ENCODE measurements around the gene DTNA.
A peak's percentile ranks its signal among the peaks of the same experiment; 100 is the strongest.
"Not testable (repeated sequence)": the region's sequence is repeated elsewhere in the genome, so short reads cannot be mapped to it uniquely, and the experiment has no call there.

The DTNA gene

DNA sequence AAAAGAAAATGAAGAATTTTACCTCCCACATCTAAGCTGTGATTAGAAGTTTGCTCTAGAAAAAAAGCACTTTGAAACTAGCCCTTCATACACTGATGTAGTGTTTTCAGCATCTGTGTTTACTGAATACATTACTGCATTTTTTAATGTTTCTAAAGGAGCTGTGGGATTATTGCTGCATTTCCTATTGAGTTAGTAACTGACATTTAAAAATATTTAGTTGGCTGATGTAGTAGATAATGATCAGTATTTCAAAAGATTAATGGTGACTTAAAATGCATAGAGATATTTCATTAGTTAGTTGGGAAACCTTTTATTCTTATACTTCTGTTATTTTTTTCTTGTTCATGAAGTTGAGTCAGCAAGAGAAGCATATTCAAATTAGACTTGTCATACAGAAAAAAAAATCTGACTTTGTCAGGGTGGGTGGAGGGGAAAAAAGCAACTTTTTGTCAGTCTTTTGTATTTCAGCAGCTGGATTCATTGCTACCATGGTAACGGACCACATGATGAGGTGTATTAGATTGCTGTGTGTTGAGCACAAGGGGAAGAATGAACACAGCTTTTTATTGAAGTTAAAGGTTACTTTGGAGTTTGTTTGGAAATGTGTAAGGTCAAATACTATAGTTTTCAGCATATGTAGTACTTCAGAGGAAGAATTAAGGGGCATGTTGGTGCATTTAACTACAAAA is at the start of gene DTNA:
Gene DTNA (plus strand): TSS at position 549 of the 692 bp plus-strand sequence. CDS start 45,679 bp downstream, outside the sequence.
- DNase-seq, result no peak

DNA sequence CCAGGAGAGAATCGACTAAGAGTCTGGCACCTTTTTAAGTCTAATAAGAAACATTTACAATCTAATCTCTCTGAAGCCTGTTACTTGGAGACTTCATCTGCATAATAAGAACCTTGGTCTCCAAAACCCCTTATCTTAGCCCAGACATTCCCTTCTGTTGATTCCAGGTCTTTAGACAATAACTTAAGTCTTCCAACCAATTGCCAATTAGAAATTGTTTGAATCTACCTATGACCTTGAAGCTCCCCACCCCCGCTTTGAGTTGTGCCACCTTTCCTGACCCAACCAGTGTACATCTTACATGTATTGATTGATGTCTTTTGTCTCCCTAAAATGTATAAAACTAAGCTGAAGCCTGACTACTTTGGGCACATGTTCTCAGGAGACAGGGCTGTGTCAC is 49.5 kb upstream of the DTNA start:
- DNase-seq, result no peak

DNA sequence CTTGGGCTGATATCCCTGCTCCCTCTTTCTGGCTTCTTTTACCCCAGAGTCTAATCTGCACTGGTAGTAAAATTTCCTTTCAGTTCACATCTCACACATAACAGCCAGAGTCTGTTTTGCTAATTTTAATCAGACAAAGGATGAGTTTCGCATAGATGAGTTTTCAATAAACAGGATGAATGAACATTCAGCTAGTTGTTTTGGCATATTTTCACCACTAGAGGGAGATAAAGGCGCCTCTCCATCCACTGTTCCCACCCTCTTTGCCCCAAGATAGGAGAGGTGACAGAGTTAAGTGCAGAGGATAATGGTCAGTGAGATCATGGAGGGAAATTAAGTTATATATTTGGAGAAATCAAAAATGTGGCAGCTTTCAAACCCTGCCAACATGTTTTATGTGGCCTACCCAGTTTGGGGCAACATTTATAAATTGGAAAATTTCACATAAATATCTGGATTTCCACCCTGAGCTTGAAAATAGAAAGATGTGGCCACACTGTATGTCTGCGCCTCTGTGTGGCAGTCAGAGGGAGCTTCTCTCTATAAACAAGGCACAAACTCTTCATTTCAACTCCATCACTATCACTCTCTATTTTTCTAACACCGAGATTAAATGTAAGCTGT is 48.5 kb upstream of the DTNA start:
- DNase-seq, result no peak

DNA sequence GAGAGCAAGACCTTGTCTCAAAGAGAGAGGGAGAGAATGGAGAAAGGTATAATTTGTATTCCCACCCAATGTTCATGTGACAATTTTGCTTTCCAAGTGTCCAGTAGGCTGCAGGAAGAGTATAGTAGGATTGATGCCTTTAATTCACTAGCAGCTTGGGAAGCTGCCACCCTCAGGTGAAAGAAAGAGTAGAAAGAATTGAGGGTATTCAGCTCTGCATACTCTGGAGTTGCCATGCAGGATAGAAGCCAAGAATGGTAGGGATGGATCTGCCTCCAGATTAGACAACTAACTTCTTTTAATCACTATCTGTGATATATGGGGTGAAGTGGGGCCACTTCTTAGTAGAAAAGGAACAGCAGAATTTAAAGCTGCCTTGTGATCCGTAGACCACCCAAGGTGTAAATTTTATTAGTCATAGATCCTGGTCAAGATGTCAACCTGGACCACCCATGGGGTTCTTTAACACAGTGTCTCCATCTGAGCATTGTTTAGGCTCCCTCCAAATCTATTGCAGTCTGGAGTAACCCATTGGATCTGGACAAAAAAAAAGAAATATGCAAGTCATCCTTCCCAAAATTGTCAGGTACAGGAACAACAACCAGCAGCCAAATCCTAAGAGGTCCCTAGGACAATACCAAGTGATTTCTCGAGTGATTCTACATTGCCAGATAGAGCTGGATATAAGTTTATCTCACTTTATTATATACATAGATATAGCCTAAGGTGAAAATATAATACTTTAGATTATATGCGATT is 33.1 kb upstream of the DTNA start:
- no peak for DNase-seq

DNA sequence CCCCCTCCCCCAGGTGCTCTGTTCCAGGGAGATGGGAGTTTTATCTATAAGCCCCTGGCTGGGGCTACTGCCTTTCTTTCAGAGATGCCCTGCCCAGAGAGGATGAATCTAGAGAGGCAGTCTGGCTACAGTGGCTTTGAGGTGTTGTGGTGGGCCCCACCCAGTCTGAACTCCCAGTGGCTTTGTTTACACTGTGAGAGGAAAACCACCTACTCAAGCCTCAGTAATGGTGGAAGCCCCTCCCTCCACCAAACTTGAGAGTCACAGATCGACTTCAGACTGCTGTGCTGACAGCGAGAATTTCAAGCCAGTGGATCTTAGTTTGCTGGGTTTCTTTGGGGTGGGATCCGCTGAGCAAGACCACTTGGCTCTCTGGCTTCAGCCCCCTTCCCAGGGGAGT is 20.3 kb upstream of the DTNA start:
- DNase-seq, result not testable (repeated sequence)

DNA sequence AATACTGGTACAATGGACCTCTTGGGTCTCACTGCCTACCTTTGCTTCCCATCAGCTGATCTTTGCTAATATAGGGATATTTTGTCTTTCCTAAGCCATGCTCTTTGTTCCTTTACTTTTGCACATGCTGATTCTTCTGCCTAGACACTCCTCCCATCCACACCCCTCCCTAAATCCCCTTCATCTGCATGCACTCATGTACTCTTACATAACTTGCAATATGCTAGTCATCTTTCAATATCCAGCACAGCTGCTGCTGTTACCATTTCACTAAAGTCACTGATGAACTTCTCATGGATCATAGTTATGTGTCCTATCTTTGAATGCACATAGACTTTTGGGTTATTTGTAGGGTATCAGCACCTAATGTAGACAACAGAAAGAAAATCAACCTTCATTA is 18.5 kb upstream of the DTNA start:
- no peak for DNase-seq

DNA sequence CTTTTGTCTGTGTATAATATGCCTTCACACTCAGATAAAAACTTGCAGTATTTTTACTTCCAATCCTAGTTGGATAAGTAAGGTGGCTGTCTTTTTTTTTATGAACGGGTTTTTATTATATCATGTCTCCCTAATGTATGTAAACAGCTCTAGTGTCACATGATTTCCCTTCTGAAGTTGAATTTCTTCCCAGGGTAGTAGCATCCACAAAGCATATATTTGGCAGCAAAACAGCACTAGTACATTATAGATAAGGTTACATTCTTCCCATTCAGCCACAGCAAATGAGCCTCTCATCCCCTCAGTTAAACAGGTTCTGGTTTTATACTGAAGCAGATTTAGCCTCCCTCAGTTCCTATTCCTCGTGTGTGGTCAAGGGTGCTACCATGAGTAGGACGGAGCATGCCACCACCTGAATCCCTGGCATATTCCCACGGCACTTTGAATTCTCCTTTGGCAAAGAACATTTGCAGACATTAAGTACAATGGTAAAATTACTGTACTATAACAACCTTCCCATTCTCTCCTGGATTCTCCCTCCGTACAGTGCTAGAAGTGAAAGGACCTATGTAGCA is 15.4 kb upstream of the DTNA start:
- no peak for DNase-seq

DNA sequence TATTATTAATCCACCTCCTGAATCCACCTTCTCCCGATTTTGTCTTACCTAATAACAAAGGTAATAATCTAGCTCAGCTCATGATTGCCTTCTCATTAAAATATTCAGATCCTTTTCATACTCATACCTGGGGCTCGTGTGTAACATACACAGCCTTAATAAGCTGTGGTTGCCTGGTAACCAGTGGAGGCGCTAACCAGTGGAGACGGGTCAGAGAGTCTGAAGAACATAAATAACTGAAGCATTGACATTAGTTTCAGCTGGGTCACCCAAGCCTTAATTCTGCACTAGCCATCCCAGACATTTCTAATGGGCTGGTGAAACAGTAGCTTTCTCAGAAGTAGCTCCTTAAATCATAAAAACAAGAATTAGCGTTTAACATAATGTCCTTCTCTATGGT is 14.8 kb upstream of the DTNA start:
- DNase-seq, result no peak

DNA sequence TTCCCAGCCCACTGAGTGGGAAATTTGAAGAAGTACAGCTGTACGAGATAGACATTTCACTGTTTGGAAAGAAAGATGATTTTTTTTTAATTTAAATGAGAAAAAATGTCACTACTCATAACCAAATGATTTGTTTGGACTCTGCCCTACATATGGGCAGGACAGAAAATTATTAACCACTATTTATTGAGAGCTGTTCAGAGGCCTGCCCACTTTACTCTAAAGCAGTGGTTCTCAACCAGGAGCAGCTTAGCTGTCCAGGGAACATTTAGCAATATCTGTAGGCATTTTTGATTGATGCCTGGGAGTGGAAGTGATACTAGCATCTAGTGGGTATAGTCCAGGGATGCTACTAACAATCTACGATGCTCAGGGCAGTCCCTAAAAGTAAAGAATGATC is 13.4 kb upstream of the DTNA start:
- no peak for DNase-seq

DNA sequence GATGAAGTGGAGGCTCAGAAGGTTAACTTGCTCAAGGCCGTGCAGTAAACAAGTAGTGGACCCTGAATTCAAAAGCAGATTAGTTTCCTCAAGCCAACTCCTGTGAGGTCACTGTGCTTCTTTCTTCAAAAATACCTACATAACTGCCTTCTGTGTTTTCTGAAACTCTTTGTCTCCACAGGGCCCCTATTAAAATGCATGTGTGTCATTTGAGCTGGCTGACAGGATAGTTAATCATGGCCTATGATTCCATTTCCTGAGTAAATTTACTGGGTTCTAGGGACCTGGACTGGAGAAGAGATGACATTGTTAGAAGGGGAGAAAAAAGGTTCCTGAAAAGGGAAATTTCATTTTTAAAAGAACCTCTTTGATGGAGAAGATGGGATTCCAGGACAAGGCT is 12.9 kb upstream of the DTNA start:
- no peak for DNase-seq

DNA sequence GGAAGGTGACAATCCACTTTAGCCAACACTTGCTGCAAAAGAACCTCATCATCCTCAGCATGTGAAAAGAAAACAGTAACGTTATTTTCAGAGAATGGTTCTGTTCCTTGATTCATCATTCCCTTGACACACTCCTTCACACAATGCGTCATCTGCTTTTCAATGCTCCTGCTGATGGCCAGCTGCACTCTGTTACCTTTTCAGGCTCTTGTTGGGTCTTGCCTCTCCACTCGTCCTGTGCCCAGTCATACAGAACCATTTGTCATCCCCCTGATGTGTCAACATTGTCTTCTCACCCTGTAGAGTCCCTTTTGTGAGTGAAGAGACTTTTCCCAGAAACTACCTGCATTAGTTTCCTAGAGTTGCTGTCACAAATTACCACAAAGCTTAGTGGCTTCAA is 12.2 kb upstream of the DTNA start:
- no peak for DNase-seq

DNA sequence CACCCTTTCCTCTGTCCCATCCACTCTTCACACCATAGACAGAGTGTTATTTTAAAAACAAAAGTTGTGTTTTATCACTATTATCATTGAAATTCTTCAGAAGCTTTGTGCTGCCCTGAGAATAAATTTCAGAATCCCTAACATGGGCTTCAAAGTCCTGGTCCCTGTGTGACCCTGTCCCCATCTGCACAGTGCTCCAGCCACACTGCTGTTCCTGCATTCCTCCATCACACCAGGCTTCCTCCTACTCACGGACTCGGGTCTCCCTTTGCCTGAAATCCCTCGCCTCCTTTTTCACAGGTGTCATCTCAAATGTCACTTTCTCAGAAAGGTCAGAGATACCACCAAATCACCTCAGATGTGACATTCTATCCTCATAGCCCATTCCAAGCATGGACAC is 8.2 kb upstream of the DTNA start:
- no peak for DNase-seq

DNA sequence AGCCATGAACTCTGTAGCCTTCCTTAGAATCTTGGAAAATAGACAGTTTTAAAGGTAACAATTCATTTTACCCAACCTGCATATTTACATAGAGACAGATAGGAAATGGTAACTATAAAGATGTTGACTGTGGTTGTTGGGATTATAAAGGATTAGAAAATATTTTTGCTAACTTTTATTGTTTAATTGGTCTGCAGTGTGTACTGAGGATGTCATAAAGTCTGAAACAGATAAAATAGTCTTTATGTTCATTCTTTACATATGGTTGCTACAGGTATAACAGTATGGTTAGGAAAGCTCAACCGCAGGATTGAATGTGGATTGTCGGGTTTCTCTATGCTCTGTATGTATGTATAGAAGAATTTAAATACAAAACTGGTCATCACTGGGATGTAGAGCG is 7.3 kb upstream of the DTNA start:
- DNase-seq, result no peak

DNA sequence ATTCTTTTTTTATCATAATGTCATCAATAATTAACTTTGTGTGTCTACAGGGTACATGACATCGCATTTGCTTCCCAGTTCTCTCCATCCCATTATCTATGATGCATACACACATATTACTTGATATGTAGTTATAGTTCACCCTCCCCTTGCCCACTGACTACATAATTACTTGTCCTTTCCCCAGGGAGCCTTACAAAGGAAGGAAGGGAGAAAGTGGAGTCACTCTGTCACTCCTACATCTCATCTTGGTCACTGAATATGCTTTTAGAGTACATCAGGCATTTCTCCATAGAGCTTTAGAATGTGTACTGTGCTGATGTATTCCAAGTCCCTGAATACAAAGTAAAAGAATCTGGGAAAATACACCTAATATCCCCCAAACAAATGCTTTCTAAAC is 6.0 kb upstream of the DTNA start:
- DNase-seq, result no peak

DNA sequence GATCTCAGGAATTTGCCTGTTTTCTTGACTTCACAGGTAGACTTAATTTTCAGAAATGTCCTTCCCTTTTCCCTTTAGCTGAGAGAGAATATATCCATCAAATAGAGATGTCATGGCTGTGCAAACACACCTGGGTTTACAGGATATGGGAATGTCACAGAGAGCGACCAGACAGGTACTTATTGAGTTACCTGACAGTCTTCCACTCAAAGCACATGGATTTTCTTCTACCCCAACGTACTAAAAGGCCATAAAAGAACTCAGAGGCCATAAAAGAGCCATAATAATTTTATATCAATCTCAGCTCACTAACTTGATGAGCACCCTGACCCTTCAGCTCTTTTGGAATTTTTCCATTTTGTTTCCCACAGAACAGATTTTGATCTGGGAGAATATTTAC is 5.3 kb upstream of the DTNA start:
- no peak for DNase-seq

DNA sequence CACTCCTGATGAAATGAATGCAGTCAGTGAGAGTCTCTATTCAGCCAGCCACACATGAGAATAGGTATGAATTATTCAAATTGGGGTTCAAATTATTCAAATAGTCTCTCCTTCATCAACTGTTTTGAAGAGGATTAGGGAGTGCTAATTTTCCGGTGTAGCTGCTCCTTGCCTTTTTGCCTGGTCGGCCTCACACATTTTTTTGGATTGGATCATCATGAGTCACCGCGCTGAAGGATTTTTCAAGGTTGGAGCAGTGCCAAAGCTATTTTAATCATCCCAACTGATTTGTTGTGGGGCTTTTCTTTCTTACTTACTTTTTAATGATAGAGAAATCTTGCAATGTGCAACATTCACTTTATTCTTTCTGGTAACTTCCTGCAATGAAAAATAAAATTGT is 2.4 kb upstream of the DTNA start:
- peak; percentile 30 for DNase-seq

DNA sequence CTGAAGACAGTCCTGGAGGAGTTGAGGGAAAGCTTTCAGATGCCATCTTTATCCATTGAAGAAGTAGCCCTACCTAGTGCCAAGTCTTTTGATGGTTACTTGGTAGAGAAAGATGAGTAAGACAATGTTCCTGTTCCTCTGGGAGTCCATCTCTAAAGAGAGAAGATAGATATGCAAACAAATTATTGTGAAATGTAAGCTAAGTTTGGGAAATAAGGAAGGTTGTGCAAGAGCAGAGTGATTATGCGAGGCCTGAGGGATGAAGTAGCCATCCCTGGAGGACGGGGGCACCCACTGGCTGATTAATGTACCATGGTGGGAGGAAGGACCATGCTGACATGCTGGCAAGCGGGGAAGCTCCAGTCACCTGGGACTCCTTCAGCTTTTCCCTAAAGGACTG is 994 bp upstream of the DTNA start:
- no peak for DNase-seq

DNA sequence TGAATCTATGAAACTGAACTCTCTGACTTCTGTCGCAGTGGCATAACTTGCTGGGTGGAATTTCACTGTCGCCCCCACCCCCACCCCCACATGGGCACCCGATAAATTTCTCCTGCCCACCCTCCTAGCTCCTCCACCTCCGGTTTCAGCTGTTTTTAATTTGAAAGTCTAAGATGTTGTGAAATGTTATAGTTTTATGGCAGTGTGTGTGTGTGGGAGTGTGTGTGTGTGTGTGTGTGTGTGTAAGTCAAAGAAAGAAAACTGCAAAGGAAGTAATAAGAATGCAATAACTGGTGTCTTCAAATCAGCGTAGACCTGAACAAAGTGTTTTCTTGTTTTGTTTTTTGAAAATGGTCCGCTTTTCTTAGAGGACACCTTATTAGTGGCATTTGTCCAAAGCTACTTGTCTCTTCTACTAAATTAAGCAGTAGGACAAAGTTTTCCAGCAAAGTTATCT is 388 bp downstream of the DTNA start:
- no peak for DNase-seq

DNA sequence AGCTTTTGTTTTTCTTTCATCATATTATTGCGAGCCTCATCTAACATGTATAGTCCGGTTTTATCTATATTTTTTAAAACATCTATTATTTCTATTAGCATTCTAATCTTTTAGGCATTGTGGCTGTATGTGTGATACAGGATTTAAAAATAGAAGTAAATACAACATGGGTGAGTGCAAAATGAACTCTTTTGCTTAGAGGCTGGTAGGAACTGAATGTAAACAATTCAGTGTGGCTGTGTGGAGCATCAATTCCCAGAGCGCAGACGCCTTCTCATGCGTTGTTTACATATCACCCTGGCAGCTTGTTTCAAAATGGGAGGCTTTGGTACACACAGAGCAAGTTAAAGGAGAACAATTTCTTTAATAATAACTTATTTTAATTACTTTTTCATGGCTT is 836 bp downstream of the DTNA start:
- DNase-seq, result no peak

DNA sequence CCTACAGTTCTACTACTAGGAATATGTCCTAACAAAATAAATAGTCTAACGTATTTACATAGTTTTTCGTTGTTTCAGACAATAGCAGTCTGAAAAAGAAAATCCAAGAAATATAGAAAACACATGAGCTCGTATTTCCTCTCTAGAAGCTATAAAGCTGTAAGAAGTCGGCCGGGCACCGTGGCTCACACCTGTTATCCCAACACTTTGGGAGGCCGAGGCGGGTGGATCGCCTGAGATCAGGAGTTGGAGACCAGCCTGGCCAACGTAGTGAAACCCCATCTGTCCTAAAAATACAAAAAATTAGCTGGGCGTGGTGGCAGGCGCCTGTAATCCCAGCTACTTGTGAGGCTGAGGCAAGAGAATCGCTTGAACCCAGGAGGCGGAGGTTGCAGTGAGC is 6.0 kb downstream of the DTNA start:
- not testable (repeated sequence) for DNase-seq

DNA sequence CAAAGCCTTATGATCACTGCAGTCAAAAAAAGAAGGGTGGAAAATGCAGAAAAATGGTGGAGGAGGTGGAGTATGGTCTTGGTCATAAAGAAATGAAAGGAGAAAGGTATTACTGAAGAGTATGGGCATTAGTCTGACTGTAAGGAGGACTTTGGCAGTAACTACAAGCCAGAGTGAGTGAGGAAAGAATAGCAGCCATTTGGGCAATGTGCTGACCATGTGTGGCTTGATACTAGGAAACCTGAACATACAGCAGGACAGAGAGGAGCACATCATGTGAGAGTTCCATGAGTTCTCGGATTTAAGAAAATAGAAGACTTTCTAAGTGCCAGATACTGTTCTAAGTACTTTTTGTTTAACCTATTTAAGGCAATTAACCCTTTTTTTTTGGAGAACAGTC is 8.5 kb downstream of the DTNA start:
- no peak for DNase-seq

DNA sequence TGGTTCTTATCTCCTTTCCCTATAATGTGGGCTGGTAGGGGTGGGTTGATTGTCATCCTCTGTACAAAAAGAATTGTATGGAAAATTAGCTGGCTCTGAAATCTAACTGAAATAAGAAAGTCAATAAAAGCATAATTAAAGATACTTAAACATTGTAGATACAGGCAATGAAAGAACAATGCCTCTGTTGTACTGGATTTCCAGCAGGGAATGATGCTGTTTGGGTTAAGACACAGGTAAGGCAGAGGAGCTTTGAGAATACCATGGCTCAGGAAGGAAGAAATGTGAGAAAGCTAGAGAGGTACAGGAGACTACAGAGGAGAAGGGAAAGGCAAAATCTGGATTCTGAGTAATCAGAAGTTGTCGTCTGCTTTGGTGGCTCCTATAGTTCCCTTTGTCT is 10.1 kb downstream of the DTNA start:
- no peak for DNase-seq

DNA sequence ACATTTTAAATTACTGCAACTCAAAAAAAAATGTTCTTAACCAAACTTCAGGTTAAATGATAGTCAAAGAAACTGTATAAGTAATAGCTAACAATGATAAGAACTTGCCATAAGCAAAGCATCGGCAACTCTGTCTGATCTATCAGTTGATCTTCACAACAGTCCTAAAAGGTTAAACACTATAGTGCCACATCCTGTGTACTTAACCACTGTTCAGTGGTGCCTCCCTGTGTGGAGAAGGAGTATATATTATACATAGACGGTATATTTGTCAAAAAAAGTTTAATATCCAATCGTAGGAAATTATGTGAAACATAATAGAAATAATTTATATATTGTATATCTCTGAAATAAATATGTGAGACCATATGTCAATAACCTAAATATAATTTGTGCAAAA is 13.0 kb downstream of the DTNA start:
- DNase-seq, result no peak

DNA sequence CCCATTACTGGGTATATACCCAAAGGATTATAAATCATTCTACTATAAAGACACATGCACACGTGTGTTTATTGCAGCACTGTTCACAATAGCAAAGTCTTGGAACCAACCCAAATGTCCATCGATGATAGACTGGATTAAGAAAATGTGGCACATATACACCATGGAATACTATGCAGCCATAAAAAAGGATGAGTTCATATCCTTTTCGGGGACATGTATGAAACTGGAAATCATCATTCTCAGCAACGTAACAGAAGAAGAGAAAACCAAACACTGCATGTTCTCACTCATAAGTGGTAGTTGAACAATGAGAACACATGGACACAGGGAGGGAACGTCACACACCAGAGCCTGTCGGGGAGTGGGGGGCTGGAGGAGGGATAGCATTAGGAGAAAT is 15.6 kb downstream of the DTNA start:
- not testable (repeated sequence) for DNase-seq

Data from DMS79 (cell line).